Measurements from ENCODE around the gene DNAAF5.

DNAAF5 gene

DNA sequence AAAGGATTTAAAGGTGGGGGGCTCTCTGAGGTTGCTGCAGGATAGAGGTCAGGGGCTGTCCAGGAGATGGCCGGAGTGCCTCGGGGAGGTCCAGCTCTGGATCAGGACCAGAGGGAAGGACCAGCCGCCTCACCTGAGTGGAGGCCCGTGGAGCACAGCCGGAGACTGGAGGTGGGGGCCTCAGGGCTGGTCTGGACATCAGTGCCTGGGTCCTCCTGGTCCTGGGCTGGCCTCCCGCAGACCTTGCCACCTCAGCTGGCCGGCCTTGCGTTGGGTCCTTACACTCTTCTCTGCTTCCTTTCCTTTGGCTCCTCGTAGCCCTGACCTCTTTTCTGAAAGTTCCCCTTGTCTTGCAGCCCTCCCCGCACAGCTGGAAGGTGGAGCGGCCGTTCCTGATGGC is 107.8 kb downstream of the DNAAF5 start:
- no peak for DNase-seq (ENCODE audit: low spot score)

DNA sequence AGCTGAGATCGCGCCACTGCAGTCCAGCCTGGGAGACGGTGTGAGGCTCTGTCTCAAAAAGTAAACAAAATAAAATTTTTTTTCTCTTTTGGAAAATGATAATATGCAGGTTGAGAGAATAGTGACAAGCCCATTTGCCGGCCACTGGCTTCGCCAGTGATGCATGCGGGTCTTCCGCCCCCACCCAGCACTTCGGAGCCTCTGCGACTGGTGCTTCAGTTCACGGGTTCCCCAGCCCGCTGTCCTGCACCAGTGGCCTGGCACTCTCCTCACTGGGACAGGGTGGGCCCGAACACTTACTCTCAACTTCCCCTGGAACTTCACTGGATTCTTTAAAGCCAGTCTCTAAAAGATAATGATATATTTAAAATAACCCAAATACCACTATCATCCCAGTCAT is 108.5 kb downstream of the DNAAF5 start:
- DNase-seq (ENCODE audit: low spot score): no peak

DNA sequence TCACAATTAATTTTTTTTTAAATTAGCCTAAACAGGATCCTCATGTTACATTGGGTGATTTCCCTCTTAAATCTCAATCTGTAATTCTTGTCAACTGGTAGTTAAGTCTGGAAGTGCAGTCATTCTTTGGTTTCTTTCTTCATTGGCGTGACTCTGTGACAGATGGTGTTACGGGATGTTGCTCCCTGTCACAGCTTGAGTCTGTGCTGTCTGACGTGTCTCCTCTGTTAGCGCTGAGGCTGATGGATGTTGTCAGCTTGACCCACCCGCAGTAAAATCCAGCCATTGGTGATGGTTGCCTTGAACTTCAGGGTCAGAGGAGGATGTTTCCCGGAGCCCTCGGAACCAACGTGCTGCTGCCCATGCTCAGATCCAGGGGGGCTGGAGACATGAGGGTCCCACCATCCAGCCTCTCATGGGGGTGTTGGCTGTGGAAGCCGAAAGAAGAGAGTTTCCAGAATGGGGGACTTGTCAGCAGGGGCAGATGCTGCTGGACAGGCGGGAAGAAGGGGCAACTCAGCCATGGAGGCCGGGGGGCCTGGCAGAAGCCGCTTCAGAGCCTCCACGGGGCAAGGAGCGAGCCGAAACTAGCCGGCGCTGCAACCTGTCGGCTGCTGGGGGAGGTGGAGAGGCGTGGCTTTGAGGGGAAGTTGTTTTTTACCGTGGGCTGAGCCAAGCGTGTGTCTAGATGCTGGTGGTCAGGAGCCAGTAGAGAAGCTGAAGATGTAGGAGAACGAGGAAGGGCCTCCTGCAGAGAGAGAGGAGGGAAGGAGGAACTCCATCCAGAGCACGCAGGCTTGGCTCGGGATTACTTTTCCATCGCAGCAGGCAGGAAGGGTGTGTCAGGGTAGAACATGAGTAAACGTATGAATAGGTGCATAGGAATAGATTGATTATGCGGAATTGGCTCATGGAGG is 109.2 kb downstream of the DNAAF5 start:
- no peak for DNase-seq (ENCODE audit: low spot score)
